K562 (cell line): Measurements from ENCODE around the gene PUS3.

Experiments used
- C11orf30 ChIP-seq: fragments of 450-650 bp; IDR thresholded peaks from 2 replicates; pipeline ENCODE4 v1.6.1; 2016; ENCODE audit warnings: low read depth, mild to moderate bottlenecking
- HMG20A ChIP-seq: fragments of 450-650 bp; formaldehyde crosslinking; conservative IDR thresholded peaks from 2 replicates; pipeline ENCODE4 v1.4.0; 2020; ENCODE audit warnings: mild to moderate bottlenecking, mixed read lengths
- MAFK ChIP-seq: IDR thresholded peaks from 2 replicates; pipeline ENCODE4 v1.6.1; 2011; ENCODE audit warnings: low read length, improper control_type of control experiment
- PRPF4 ChIP-seq: fragments of 200-400 bp; formaldehyde crosslinking; IDR thresholded peaks from one replicate; pipeline ENCODE4 v1.6.1; 2017; ENCODE audit warnings: low read length, low read depth, mild to moderate bottlenecking; ENCODE audit not compliant: insufficient read depth, poor library complexity, severe bottlenecking
- USF2 ChIP-seq: sonication (generic); formaldehyde crosslinking; IDR thresholded peaks from 2 replicates; pipeline ENCODE4 v1.5.0; 2020; ENCODE audit warnings: missing genetic modification reagents

DNA sequence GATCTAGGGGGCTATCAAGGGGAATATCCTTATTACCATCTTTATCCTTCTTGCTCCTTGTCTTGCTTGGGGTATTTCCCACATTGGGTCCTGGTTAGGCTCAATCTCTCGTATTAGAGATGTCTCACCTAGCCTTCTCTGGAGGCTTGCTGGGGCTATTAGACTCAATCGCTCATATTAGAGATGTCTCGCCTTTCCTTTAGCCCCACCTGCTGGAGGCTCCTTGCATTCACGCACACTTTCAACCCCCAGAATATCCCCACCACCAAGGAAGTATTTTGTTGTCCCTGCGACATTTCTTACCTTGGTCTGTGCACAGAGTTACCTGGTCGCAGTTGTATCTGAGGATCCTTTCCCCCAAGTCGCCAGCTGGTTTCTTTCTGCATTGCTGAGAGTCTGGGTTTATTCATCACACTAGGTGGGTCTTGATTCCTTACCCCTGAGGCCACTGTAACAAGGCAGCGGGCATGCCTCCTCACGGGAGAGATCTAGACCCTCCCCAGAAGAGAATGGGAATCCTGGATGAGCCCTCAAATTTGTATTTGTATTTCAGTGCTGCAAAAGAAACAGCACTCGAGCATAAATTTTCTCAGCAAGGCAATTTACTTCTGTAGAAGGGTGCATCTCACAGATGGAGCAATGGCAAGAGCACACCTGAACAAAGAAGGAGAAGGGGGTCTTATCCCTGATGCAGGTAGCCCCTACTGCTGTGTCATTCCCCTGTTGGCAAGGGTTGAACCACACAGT is 31.4 kb downstream of the PUS3 start:
- no peak for TF ChIP-seq PRPF4
- no peak for TF ChIP-seq USF2 (CRISPR knock-in tag)
- no peak for TF ChIP-seq HMG20A (CRISPR knock-in tag)
- TF ChIP-seq MAFK: no peak
- no peak for TF ChIP-seq C11orf30
